HEK293T (cell line): ENCODE measurements around the gene SLC52A1.

Source experiments
- BHLHE40 ChIP-seq: fragments of 450-650 bp; IDR thresholded peaks from 2 replicates; pipeline ENCODE4 v1.6.1; 2016; ENCODE audit warnings: mild to moderate bottlenecking, moderate library complexity, borderline replicate concordance
- CTBP1 ChIP-seq: fragments of 450-650 bp; IDR thresholded peaks from 2 replicates; pipeline ENCODE4 v1.6.1; 2016; ENCODE audit warnings: borderline replicate concordance
- TARDBP ChIP-seq: fragments of 450-650 bp; IDR thresholded peaks from 2 replicates; pipeline ENCODE4 v1.6.1; 2016

- TF ChIP-seq TARDBP (no peak), BHLHE40 (no peak), CTBP1 (no peak)
Observed at GRCh38 chr17:4987767-4988567, 47.3 kb downstream of the SLC52A1 start.
